Caco-2 (cell line): Measurements from ENCODE around the gene CEND1. TPM values are rescaled to one million over a fixed set of nuclear protein-coding genes. Genes with fewer than 3 reads are reported as not detected.

Experiments used
- BruUV-seq: library from RNA; stranded (reverse); fragments of 400-500 nt; replicated peaks from 2 replicates; lab custom pipeline; 2021; lab: Mats Ljungman, UMichigan
- CTCF ChIA-PET: fragments of 300-600 bp; sonication (Branson Sonifier 250); formaldehyde crosslinking; loops from one replicate; lab custom pipeline; 2022; ENCODE audit warnings: antibody characterized with exemption; lab: Charles Lee
- POLR2A ChIA-PET: fragments of 300-600 bp; sonication (Branson Sonifier 250); formaldehyde crosslinking; loops from one replicate; lab custom pipeline; 2022; ENCODE audit warnings: antibody characterized with exemption; lab: Charles Lee
- DNase-seq, 2 experiments: peaks; one replicate each; pipeline versions ENCODE4 v3.0.0 to v3.0.0-alpha.2; 2020 to 2022
- H3K27me3 ChIP-seq: replicated peaks from 2 replicates; pipeline ENCODE4 v1.6.0; 2011; ENCODE audit warnings: low read length; ENCODE audit not compliant: control insufficient read depth, insufficient read depth
- H3K36me3 ChIP-seq: 2 replicates; pipeline ENCODE4 v1.5.1; 2011; ENCODE audit warnings: low read length; ENCODE audit not compliant: control insufficient read depth, insufficient read depth
- H3K4me1 ChIP-seq: fragments of 250-450 bp; sonication (Bioruptor Pico); 2 replicates; pipeline ENCODE4 v1.5.1; 2020; ENCODE audit warnings: mild to moderate bottlenecking
- H3K4me3 ChIP-seq: 2 replicates; pipeline ENCODE4 v1.5.1; 2011; ENCODE audit warnings: low read depth, mild to moderate bottlenecking, control low read depth, low read length
- H3K9me3 ChIP-seq: fragments of 250-450 bp; sonication (Bioruptor Pico); 2 replicates; pipeline ENCODE4 v1.5.1; 2020; ENCODE audit warnings: mild to moderate bottlenecking, moderate library complexity
- H3K27ac Mint-ChIP-seq: one replicate; pipeline ENCODE4 v1.8.0; 2022; ENCODE audit warnings: mixed read lengths; ENCODE audit not compliant: unreplicated experiment
- H3K27me3 Mint-ChIP-seq: one replicate; pipeline ENCODE4 v1.8.0; 2022; ENCODE audit warnings: mixed read lengths; ENCODE audit not compliant: insufficient read depth, unreplicated experiment
- H3K36me3 Mint-ChIP-seq: one replicate; pipeline ENCODE4 v1.8.0; 2022; ENCODE audit warnings: mild to moderate bottlenecking, mixed read lengths; ENCODE audit not compliant: insufficient read depth, unreplicated experiment
- H3K4me1 Mint-ChIP-seq: one replicate; pipeline ENCODE4 v1.8.0; 2022; ENCODE audit warnings: low read depth, mixed read lengths; ENCODE audit not compliant: unreplicated experiment
- H3K4me3 Mint-ChIP-seq: one replicate; pipeline ENCODE4 v1.8.0; 2022; ENCODE audit warnings: mild to moderate bottlenecking, moderate library complexity, mixed read lengths; ENCODE audit not compliant: unreplicated experiment
- H3K9me3 Mint-ChIP-seq: one replicate; pipeline ENCODE4 v1.8.0; 2022; ENCODE audit warnings: mixed read lengths; ENCODE audit not compliant: unreplicated experiment
- intact Hi-C: fragments of 100-400 bp; cut with micrococcal nuclease; formaldehyde crosslinking; loops from one replicate; pipeline ENCODE4 v1.10.0; 2022; ENCODE audit not compliant: unreplicated experiment
- total RNA-seq: library from RNA; stranded (reverse); gene quantifications from 2 replicates; pipeline ENCODE4 v1.2.3, GENCODE V29; 2022
- TF ChIP-seq, protein P1 (sequence below), 2 experiments: fragments of 200-600 bp in 1 of 2; IDR thresholded peaks; 1 replicate in 1 of 2; 2 replicates in 1 of 2; pipeline versions ENCODE4 v1.5.1 to v1.8.0; 2011 to 2022; ENCODE audit warnings: antibody characterized with exemption in 1 of 2, control low read depth in 1 of 2, inconsistent platforms in 1 of 2, low read depth in 1 of 2, low read length in 1 of 2, mild to moderate bottlenecking in 1 of 2, moderate library complexity in 1 of 2; ENCODE audit not compliant: insufficient read depth in 1 of 2, severe bottlenecking in 1 of 2, unreplicated experiment in 1 of 2

Gene CEND1
- total RNA-seq, 1 experiment from 2014 or later, result not detected

DNA sequence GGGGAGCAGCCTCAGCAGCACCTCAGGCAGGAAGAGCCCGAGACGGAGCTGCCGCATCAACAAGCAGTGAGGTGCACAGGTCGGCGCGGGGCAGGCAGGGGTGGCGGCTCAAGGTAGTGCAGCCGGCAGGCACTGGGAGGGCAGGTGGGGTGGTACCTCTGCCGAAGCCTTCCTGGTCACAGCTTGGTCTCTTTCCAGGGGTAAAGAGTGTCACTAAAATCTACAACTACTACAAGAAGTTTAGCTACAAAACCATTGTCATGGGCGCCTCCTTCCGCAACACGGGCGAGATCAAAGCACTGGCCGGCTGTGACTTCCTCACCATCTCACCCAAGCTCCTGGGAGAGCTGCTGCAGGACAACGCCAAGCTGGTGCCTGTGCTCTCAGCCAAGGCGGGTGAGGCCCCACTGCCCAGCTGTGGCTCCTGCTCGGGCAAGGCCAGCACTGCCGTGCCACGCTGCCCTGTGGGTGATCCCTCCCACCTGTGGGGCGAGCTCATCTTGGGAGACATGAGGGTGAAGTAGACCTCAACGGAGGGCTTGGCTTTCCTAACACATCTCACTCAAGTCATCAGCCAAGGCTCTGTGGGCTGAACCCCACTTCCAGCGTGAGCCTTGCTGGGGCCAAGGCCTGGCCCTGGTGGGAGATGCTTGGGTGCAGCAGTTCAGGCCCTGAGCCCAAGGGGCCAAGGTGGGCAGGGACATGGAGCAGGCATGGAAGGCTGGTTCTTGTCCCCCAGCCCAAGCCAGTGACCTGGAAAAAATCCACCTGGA lies 26.2 kb downstream of the CEND1 start:
- no peak overlapping the region for H3K4me3 Mint-ChIP-seq
- H3K9me3 ChIP-seq, result no peaks in the 10 kb centered on the region
- no peaks in the 10 kb centered on the region for H3K4me1 ChIP-seq
- no peaks in the 10 kb centered on the region for H3K27me3 Mint-ChIP-seq
- no peaks in the 10 kb centered on the region for H3K9me3 Mint-ChIP-seq
- no peak for DNase-seq
- intact Hi-C loops, result no loop called here
- H3K36me3 ChIP-seq, result peaks cover 15% of the 10 kb centered on the region
- CTCF ChIA-PET, result no interaction called here
- no TSS peak for BruUV-seq
- peak overlapping the region; percentile 48 for H3K27ac Mint-ChIP-seq
- H3K4me3 ChIP-seq, result no peak overlapping the region
- no peaks in the 10 kb centered on the region for H3K27me3 ChIP-seq
- POLR2A ChIA-PET, result interaction anchor here (0.5 to 1.4 kb wide), 3 partner anchors 17 to 74 kb away, joined by 4 to 7 read pairs (median 6); partner anchors contain the start of gene TALDO1
- TF ChIP-seq, protein P1, sequence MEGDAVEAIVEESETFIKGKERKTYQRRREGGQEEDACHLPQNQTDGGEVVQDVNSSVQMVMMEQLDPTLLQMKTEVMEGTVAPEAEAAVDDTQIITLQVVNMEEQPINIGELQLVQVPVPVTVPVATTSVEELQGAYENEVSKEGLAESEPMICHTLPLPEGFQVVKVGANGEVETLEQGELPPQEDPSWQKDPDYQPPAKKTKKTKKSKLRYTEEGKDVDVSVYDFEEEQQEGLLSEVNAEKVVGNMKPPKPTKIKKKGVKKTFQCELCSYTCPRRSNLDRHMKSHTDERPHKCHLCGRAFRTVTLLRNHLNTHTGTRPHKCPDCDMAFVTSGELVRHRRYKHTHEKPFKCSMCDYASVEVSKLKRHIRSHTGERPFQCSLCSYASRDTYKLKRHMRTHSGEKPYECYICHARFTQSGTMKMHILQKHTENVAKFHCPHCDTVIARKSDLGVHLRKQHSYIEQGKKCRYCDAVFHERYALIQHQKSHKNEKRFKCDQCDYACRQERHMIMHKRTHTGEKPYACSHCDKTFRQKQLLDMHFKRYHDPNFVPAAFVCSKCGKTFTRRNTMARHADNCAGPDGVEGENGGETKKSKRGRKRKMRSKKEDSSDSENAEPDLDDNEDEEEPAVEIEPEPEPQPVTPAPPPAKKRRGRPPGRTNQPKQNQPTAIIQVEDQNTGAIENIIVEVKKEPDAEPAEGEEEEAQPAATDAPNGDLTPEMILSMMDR (IDR thresholded peaks at IDR 0.05; ENCODE audit: insufficient read depth in 1 of 2, low read depth in 1 of 2, low read length in 1 of 2, severe bottlenecking in 1 of 2, unreplicated experiment in 1 of 2), result no peak
- peaks cover 93% of the 10 kb centered on the region for H3K36me3 Mint-ChIP-seq
- no peaks in the 10 kb centered on the region for H3K4me1 Mint-ChIP-seq

DNA sequence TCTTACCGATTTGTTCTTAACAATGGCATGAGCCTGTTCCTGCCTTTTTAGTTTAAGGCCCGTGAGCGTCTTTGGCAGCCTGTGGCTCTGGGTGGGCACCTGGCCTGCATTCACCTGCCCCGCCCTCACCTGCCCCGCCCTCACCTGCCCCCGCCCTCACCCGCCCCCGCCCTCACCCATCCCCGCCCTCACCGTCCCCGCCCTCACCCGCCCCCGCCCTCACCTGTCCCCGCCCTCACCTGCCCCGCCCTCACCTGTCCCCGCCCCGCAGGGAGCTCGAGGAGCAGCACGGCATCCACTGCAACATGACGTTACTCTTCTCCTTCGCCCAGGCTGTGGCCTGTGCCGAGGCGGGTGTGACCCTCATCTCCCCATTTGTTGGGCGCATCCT lies 26.8 kb downstream of the CEND1 start:
- Mint-ChIP-seq H3K4me3 (no peak overlapping the region), H3K36me3 (peaks cover 96% of the 10 kb centered on the region), H3K27ac (peak overlapping the region; percentile 48), H3K27me3 (no peaks in the 10 kb centered on the region), H3K4me1 (no peaks in the 10 kb centered on the region), H3K9me3 (no peaks in the 10 kb centered on the region)
- no peak overlapping the region for H3K4me3 ChIP-seq
- TF ChIP-seq, protein P1 (IDR thresholded peaks at IDR 0.05; ENCODE audit: insufficient read depth in 1 of 2, low read depth in 1 of 2, low read length in 1 of 2, severe bottlenecking in 1 of 2, unreplicated experiment in 1 of 2), result no peak
- H3K36me3 ChIP-seq, result peaks cover 15% of the 10 kb centered on the region
- ChIA-PET POLR2A (interaction anchor here (0.5 to 1.4 kb wide), 3 partner anchors 16 to 74 kb away, joined by 4 to 7 read pairs (median 6); partner anchors contain the start of gene TALDO1), CTCF (no interaction called here)
- intact Hi-C loops, result no loop called here
- BruUV-seq, result no TSS peak
- H3K27me3 ChIP-seq, result no peaks in the 10 kb centered on the region
- no peaks in the 10 kb centered on the region for H3K9me3 ChIP-seq
- peak in 1 of 2 experiments; percentile 65 for DNase-seq
- H3K4me1 ChIP-seq, result no peaks in the 10 kb centered on the region

DNA sequence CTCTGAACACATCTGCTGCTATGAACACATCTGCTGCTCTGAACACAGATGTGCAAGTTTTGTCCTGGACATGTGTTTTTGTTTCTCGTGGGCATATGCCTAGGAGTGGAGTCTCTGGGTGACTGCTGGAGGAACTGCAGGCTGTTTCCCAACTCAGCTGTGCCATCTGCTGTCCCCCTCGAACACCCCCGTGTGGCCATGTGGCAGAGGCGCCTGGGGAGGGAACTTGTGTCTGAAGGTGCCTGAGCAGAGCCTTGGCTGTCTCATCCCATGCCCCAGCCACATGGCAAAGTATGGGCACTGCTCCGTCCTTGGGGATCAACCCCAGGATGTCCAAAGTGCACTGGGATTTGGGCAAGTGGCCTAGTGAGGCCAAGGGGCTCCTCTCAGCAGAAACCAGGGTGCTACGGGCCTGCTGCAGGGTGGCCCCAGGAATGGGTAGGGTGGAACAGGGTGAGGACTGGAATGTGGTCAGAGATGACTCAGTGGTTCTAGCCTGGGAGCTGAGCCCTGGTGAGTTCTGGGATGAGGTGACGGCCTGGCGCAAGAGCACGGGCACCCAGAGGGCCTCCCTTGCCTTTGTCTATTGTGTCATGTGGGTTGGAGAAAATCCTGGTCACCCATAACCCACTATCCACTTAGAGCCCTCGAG lies 27.3 kb downstream of the CEND1 start:
- BruUV-seq, result no TSS peak
- peaks cover 98% of the 10 kb centered on the region for H3K36me3 Mint-ChIP-seq

More for the DNA sequence above, 27.3 kb downstream of the CEND1 start:
- Histone ChIP-seq H3K36me3 (peaks cover 16% of the 10 kb centered on the region), H3K4me3 (no peak overlapping the region), H3K27me3 (no peaks in the 10 kb centered on the region), H3K9me3 (no peaks in the 10 kb centered on the region), H3K4me1 (no peaks in the 10 kb centered on the region)
- DNase-seq, result peak; percentile 54 to 58
- Mint-ChIP-seq H3K4me1 (no peaks in the 10 kb centered on the region), H3K4me3 (no peak overlapping the region), H3K27me3 (no peaks in the 10 kb centered on the region), H3K9me3 (no peaks in the 10 kb centered on the region), H3K27ac (peak overlapping the region; percentile 48)
- TF ChIP-seq, protein P1 (IDR thresholded peaks at IDR 0.05; ENCODE audit: insufficient read depth in 1 of 2, low read depth in 1 of 2, low read length in 1 of 2, severe bottlenecking in 1 of 2, unreplicated experiment in 1 of 2), result peak in 1 of 2 experiments; percentile 33
- POLR2A ChIA-PET, result interaction anchor here (1.4 kb wide), 1 partner anchor 16 kb away, joined by 7 read pairs; the partner anchor contains the start of gene TALDO1
- CTCF ChIA-PET, result no interaction called here
- intact Hi-C loops, result no loop called here
